SK-N-SH (cell line): Measurements from ENCODE around the gene MAP1B.

Experiments
- EP300 ChIP-seq, 2 experiments: IDR thresholded peaks; 2 replicates each; pipeline versions ENCODE4 v1.4.0 to v1.6.1; 2012; ENCODE audit warnings: borderline replicate concordance in 1 of 2, low read depth in 1 of 2, low read length in 1 of 2
- POLR2AphosphoS5 ChIP-seq: IDR thresholded peaks from 2 replicates; pipeline ENCODE4 v1.6.1; 2012; ENCODE audit warnings: low read depth, low read length
- TF ChIP-seq, protein P1 (sequence below): IDR thresholded peaks from 2 replicates; pipeline ENCODE4 v1.4.0; 2012; ENCODE audit warnings: low read depth, borderline replicate concordance
- TF ChIP-seq, protein P2 (sequence below): fragments of 150-350 bp; IDR thresholded peaks from 2 replicates; pipeline ENCODE4 v1.6.1; 2016; ENCODE audit warnings: mild to moderate bottlenecking, low read depth, low read length
- TF ChIP-seq, protein P3 (sequence below): IDR thresholded peaks from 2 replicates; pipeline ENCODE4 v1.4.0; 2012; ENCODE audit warnings: low read depth

DNA sequence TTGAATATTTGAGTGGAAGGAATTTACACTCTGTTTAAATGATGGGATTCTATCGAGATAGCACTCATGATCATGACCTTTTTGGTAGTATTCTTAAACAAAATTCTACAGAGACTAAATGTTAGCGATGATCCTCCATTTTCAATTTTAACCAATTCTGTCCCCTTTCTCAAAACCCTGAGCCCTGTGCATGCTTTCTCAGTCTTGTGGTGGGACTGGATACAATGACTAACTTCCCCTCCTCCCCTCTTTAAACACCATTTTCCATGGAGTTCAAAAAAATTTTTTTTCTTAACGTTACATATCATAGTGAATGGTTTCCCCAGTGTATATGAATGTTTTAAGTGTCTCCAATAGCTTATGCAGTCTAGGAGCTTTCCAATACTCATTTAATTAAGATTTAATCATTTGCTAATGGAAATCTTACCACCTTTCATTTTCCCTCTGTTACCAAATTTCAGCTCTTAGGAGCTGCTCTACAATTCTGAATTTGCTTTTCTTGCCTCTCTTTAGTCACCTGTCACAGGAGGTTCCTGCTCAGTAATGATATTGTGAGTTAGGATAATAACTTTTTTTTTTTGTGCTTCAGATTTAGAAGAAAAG lies 101.2 kb downstream of the MAP1B start:
- TF ChIP-seq EP300 (IDR thresholded peaks at IDR 0.05; ENCODE audit: borderline replicate concordance in 1 of 2, low read depth in 1 of 2, low read length in 1 of 2) (no peak), POLR2AphosphoS5 (0 out of 2 replicates have a peak, but pooled peaks have one; percentile 17)
- TF ChIP-seq, protein P1, sequence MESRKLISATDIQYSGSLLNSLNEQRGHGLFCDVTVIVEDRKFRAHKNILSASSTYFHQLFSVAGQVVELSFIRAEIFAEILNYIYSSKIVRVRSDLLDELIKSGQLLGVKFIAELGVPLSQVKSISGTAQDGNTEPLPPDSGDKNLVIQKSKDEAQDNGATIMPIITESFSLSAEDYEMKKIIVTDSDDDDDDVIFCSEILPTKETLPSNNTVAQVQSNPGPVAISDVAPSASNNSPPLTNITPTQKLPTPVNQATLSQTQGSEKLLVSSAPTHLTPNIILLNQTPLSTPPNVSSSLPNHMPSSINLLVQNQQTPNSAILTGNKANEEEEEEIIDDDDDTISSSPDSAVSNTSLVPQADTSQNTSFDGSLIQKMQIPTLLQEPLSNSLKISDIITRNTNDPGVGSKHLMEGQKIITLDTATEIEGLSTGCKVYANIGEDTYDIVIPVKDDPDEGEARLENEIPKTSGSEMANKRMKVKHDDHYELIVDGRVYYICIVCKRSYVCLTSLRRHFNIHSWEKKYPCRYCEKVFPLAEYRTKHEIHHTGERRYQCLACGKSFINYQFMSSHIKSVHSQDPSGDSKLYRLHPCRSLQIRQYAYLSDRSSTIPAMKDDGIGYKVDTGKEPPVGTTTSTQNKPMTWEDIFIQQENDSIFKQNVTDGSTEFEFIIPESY, result no peak
- TF ChIP-seq, protein P2, sequence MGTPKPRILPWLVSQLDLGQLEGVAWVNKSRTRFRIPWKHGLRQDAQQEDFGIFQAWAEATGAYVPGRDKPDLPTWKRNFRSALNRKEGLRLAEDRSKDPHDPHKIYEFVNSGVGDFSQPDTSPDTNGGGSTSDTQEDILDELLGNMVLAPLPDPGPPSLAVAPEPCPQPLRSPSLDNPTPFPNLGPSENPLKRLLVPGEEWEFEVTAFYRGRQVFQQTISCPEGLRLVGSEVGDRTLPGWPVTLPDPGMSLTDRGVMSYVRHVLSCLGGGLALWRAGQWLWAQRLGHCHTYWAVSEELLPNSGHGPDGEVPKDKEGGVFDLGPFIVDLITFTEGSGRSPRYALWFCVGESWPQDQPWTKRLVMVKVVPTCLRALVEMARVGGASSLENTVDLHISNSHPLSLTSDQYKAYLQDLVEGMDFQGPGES, result no peak
- TF ChIP-seq, protein P3, sequence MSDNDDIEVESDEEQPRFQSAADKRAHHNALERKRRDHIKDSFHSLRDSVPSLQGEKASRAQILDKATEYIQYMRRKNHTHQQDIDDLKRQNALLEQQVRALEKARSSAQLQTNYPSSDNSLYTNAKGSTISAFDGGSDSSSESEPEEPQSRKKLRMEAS, result no peak
